GM18861 (cell line): ENCODE results near the gene KLK8.

Source experiments
- ATAC-seq: cut with Tn5 transposase; IDR thresholded peaks from one replicate; pipeline ENCODE4 v1.9.1; 2021; ENCODE audit not compliant: unreplicated experiment

The KLK8 gene

GRCh38 chr19:51018745-51019543 is 17.5 kb upstream of the KLK8 start:
- no peak for ATAC-seq

GRCh38 chr19:51016798-51017683 is 15.6 kb upstream of the KLK8 start:
- ATAC-seq, result no peak

- no peak for ATAC-seq
Observed at GRCh38 chr19:51015691-51016267, 14.4 kb upstream of the KLK8 start.

GRCh38 chr19:51014242-51014641 is 12.8 kb upstream of the KLK8 start:
- ATAC-seq, result no peak

GRCh38 chr19:51012661-51013190 is 11.3 kb upstream of the KLK8 start:
- ATAC-seq, result no peak

GRCh38 chr19:51010066-51010795 is 8.8 kb upstream of the KLK8 start:
- no peak for ATAC-seq

- no peak for ATAC-seq
Observed at GRCh38 chr19:51009061-51009891, 7.9 kb upstream of the KLK8 start.

- no peak for ATAC-seq
Observed at GRCh38 chr19:51007488-51007887, 6.1 kb upstream of the KLK8 start.

- ATAC-seq, result no peak
Observed at GRCh38 chr19:51006406-51006805, 5.0 kb upstream of the KLK8 start.

GRCh38 chr19:51005248-51005647 is 3.8 kb upstream of the KLK8 start:
- no peak for ATAC-seq

- no peak for ATAC-seq
Observed at GRCh38 chr19:51003316-51003715, 1.9 kb upstream of the KLK8 start.

GRCh38 chr19:51002542-51003311 is 1.3 kb upstream of the KLK8 start:
- no peak for ATAC-seq

GRCh38 chr19:51002089-51002532 is 707 bp upstream of the KLK8 start:
- no peak for ATAC-seq

- ATAC-seq, result no peak
Observed at GRCh38 chr19:51000981-51001380, 423 bp downstream of the KLK8 start.

GRCh38 chr19:51000426-51000825 is 978 bp downstream of the KLK8 start:
- no peak for ATAC-seq

GRCh38 chr19:50998686-50999085 is 2.7 kb downstream of the KLK8 start:
- no peak for ATAC-seq

GRCh38 chr19:50998061-50998460 is 3.3 kb downstream of the KLK8 start:
- no peak for ATAC-seq

GRCh38 chr19:50994129-50994528 is 7.3 kb downstream of the KLK8 start:
- ATAC-seq, result no peak

- ATAC-seq, result no peak
Observed at GRCh38 chr19:50992666-50993035, 8.8 kb downstream of the KLK8 start.
